ENCODE measurements around the gene CLCN6.

CLCN6 gene

GRCh38 chr1:11879311-11880180 is 73.6 kb downstream of the CLCN6 start:
- DNase-seq (ENCODE audit: low spot score): no peak

GRCh38 chr1:11880181-11880575 is 74.2 kb downstream of the CLCN6 start:
- DNase-seq (ENCODE audit: low spot score): no peak

- peak; percentile 76 for DNase-seq (ENCODE audit: low spot score)
These were observed 75.1 kb downstream of the CLCN6 start for GRCh38 chr1:11880911-11881748.

DNA sequence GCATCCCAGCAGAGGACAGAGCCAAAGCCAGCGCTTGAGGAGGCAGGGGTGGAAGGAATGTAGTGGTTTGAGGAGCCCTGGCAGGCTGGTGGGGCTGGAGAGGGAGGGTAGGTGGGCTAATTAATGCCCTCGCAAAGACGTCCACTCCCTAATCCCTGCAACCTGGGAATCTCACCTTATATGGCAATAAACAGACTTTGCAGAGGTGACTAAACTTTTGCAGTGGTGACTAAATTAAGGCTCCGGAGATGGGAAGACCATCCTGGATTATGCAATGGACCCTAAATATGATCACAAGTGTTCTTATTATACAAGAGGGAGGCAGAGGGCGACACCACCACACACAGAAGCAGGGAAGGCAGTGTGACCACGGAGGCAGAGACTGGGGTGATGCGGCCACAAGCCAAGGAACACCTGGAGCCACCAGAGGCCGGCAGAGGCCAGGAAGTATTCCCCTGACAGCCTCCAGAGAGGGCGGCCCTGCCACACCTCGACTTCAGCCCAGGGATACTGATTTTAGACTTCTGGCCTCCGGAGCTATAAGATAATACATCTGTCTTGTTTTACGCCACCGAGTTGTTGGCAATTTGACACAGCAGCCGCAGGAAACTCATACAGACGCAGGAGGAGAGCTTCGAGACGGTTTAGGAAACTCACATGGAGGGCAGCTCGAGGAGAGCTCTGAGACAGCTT is 75.9 kb downstream of the CLCN6 start:
- no peak for DNase-seq (ENCODE audit: low spot score)

GRCh38 chr1:11882814-11883538 is 77.0 kb downstream of the CLCN6 start:
- DNase-seq (ENCODE audit: low spot score): no peak

DNA sequence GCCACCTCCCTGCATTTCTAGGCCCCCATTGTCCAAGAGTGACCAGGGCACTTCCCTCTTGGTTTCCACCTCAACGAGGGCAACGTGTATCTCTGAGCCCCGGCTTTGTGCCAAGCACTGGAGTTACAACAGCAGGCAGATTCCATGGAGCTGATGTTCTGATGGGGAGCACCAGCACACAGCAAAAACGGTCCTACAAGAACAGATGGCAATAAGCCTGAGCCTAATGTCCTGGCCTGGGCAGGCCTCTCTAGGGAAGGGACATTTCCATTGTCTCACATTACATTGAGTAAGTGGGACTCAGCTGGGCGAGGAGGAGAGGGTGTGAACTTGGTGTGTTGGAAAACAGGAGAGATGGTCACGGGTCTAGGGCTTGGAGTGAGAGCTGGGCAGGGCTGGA is 79.9 kb downstream of the CLCN6 start:
- DNase-seq (ENCODE audit: low spot score): no peak

GRCh38 chr1:11886986-11887665 is 81.1 kb downstream of the CLCN6 start:
- DNase-seq (ENCODE audit: low spot score): no peak

DNA sequence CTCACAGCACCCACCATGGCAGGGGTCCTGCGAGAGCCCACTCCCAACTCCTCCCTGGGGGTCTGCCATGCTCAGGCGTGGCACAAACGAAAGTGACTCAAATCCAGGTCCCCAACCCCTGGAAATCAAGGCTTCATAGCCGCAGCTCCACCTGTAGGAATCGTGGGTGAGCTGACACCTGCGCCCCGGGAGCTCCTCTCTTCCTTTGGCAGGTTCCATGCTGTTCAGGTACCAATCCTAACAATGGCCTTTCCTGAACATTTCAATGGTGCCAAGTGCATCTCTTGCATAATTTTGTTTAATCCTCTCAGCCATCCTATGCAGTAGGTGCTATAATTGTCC is 81.6 kb downstream of the CLCN6 start:
- DNase-seq (ENCODE audit: low spot score): no peak

DNA sequence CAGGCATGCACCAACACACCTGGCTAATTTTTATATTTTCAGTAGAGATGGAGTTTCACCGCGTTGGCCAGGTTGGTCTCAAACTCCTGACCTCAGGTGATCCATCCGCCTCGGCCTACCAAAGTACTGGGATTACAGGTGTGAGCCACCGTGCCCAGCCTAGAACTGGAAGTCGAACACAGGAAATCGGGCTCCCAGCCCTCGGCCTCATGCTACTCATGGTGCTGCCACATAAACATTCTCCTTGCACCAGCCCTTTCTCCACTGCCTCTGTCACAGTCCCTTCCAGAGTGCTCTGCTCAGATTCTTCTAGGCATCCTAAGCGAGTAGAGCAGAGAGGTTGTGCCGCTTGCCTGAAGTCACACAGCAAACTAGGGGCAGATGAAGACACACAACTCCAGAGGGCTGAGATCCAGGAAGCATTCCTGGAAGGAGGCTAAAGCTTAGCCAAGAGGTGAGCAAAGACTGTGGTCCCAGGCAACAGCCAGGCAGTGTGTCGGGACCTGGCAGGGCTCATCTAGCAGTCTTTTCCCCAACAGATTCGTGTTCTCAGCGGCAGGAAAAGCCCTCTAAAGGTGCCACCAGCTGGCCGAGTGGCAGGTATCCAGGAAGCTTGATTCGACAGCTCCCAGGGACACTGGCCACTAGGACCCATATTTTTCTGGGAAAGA is 82.3 kb downstream of the CLCN6 start:
- no peak for DNase-seq (ENCODE audit: low spot score)

DNA sequence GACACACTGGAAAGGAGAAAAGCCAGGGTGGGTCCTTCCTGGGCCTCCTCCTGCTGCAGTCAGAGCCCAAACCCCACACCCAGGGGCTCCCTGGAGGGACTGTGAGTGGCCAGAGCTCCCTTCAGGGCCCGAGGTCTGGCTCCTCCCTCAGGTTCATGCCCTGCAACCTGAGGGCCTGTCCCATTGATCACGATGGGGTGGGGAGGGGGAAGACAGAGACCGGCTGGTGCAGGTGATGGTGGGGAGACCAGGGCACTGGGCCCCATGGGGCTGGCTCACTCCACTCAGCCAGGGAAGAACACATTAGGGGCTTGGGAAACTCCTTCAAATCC is 82.9 kb downstream of the CLCN6 start:
- DNase-seq (ENCODE audit: low spot score): no peak

DNA sequence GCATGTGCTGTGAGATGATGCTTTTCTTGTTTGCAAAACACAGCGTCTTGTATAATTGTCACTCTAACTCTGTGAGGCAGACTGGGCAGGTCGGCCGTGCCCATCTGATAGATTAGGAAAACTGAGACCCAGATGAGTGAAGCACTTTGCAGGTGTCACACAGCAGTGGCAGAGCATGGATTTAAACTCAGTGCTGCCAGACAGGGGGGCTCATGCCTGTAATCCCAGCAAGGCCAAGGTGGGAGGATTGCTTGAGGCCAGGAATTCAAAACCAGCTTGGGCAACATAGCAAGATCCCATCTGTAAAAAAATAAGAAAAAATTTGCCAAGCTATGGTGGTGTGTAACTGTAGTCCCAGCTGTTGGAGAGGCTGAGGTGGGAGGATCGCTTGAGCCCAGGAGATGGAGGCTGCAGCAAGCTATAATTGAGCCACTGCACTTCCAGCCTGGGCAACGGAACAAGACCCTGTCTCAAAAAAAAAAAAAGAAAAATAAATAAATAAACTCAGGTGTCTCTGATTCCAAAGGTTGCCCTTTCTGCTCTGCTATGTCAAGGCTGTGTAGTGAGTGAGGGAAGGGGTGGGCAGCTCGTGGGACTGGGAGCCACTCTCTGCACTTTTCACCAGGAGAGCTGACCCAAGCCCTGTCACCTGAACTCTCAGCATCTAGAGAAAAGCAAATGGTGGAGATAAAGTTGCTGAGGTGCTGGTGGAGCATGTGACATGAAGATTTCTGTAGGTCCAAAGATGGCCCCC is 85.6 kb downstream of the CLCN6 start:
- no peak for DNase-seq (ENCODE audit: low spot score)

Data from left forelimb (tissue), 1 donor.